HepG2 (cell line): Measurements from ENCODE around the gene TNFRSF11A. TPM values are rescaled to one million over a fixed set of nuclear protein-coding genes. Genes with fewer than 3 reads are reported as not detected.
A peak's percentile ranks its signal among the peaks of the same experiment; 100 is the strongest.

Experiments
- ATAC-seq: fragments of 200-7000 bp; cut with Tn5 transposase; 3 replicates; pipeline ENCODE4 v1.9.1; 2020; ENCODE audit warnings: mild to moderate bottlenecking, moderate library complexity
- Bru-seq: library from RNA; stranded (reverse); fragments of 400-500 nt; gene quantifications from one replicate; lab custom pipeline; 2021; lab: Mats Ljungman, UMichigan
- BruChase-seq, 2 experiments: library from RNA; stranded (reverse); fragments of 400-500 nt; gene quantifications; one replicate each; lab custom pipeline; 2021; lab: Mats Ljungman, UMichigan
- BruUV-seq: library from RNA; stranded (reverse); fragments of 400-500 nt; replicated peaks from 2 replicates; lab custom pipeline; 2021; lab: Mats Ljungman, UMichigan
- CTCF ChIA-PET: fragments of 300-600 bp; formaldehyde crosslinking; extraction: SDS; loops from one replicate; lab custom pipeline; 2021; ENCODE audit warnings: low total read pairs, inconsistent platforms, low intra/inter-chr PET ratio; lab: Yijun Ruan, JAX
- POLR2A ChIA-PET: fragments of 350-600 bp; sonication (Branson Sonifier 250); formaldehyde crosslinking; loops from one replicate; lab custom pipeline; 2020; ENCODE audit warnings: antibody characterized with exemption, inconsistent platforms; lab: Yijun Ruan, JAX
- DNase-seq: peaks from one replicate; pipeline ENCODE4 v3.0.0-alpha.2; 2015; ENCODE audit warnings: low spot score
- FAIRE-seq: peaks from 3 replicates; lab custom pipeline; 2011; peaks lifted over from hg19 to GRCh38; lab: Jason Lieb, UNC
- H2AFZ ChIP-seq: one replicate; pipeline ENCODE4 v1.6.1; 2011; ENCODE audit warnings: low read length, inconsistent platforms
- H3K27ac ChIP-seq: fragments of 300-600 bp; 3 replicates; pipeline ENCODE4 v1.8.0; 2011; ENCODE audit warnings: mixed run types, mild to moderate bottlenecking, mixed read lengths, low read length, inconsistent platforms; ENCODE audit not compliant: insufficient read depth; ENCODE audit errors: extremely low read length
- H3K27me3 ChIP-seq, 2 experiments: fragments of 200-600 bp in 1 of 2; 2 replicates in 1 of 2; 3 replicates in 1 of 2; pipeline versions ENCODE4 v1.6.0 to v1.8.0; 2011; ENCODE audit warnings: low read length in 2 of 2, mild to moderate bottlenecking in 2 of 2, moderate library complexity in 2 of 2, inconsistent platforms in 1 of 2; ENCODE audit not compliant: insufficient read depth in 2 of 2, control insufficient read depth in 1 of 2
- H3K36me3 ChIP-seq, 2 experiments: fragments of 200-600 bp in 1 of 2; replicated peaks in 1 of 2; 2 replicates in 1 of 2; 3 replicates in 1 of 2; pipeline versions ENCODE4 v1.5.1 to v1.8.0; 2011; ENCODE audit warnings: low read length in 2 of 2, inconsistent platforms in 1 of 2; ENCODE audit not compliant: insufficient read depth in 2 of 2, control insufficient read depth in 1 of 2
- H3K4me1 ChIP-seq: 2 replicates; pipeline ENCODE4 v1.5.1; 2012; ENCODE audit warnings: low read length, inconsistent platforms; ENCODE audit not compliant: insufficient read depth
- H3K4me2 ChIP-seq: 2 replicates; pipeline ENCODE4 v1.6.0; 2011; ENCODE audit warnings: low read depth, low read length, inconsistent platforms
- H3K4me3 ChIP-seq, 3 experiments: fragments of 200-600 bp in 1 of 3; sonication (generic), shearing (Covaris generic) in 1 of 3; replicated peaks in 1 of 3; 2 replicates each; pipeline ENCODE4 v1.5.1; 2011 to 2016; ENCODE audit warnings: low read length in 3 of 3, inconsistent platforms in 2 of 3, low read depth in 2 of 3, mild to moderate bottlenecking in 2 of 3, control low read depth in 1 of 3, mixed read lengths in 1 of 3; ENCODE audit not compliant: insufficient read depth in 1 of 3
- H3K79me2 ChIP-seq: one replicate; pipeline ENCODE4 v1.6.1; 2011; ENCODE audit warnings: low read length, inconsistent platforms; ENCODE audit not compliant: insufficient read depth
- H3K9ac ChIP-seq: 2 replicates; pipeline ENCODE4 v1.6.0; 2011; ENCODE audit warnings: mild to moderate bottlenecking, low read depth, low read length, inconsistent platforms; ENCODE audit not compliant: insufficient read depth
- H3K9me3 ChIP-seq: 2 replicates; pipeline ENCODE4 v1.5.1; 2012; ENCODE audit warnings: mild to moderate bottlenecking, low read length
- H4K20me1 ChIP-seq: 2 replicates; pipeline ENCODE4 v1.6.0; 2011; ENCODE audit warnings: inconsistent platforms, mild to moderate bottlenecking, low read length, moderate library complexity; ENCODE audit not compliant: insufficient read depth
- CTCF ChIP-seq: sonication (generic); formaldehyde crosslinking; IDR thresholded peaks from 2 replicates; pipeline ENCODE4 v1.5.0; 2020; ENCODE audit warnings: mild to moderate bottlenecking, missing genetic modification reagents, moderate library complexity
- GABPB1 ChIP-seq: IDR thresholded peaks from 2 replicates; pipeline ENCODE4 v1.6.1; 2016; ENCODE audit warnings: mild to moderate bottlenecking, missing genetic modification reagents, moderate library complexity, missing compliant biosample characterization
- MAZ ChIP-seq, 2 experiments: sonication (generic) in 1 of 2; formaldehyde crosslinking in 1 of 2; IDR thresholded peaks; 2 replicates each; pipeline versions ENCODE4 v1.5.0 to v1.6.1; 2012 to 2020; ENCODE audit warnings: low read depth in 2 of 2, mild to moderate bottlenecking in 2 of 2, borderline replicate concordance in 1 of 2, improper control_type of control experiment in 1 of 2, low read length in 1 of 2, missing genetic modification reagents in 1 of 2, moderate library complexity in 1 of 2
- MLXIP ChIP-seq: sonication (generic); formaldehyde crosslinking; IDR thresholded peaks from 2 replicates; pipeline ENCODE4 v1.9.0; 2021; ENCODE audit warnings: missing genetic modification reagents, borderline replicate concordance
- TFDP1 ChIP-seq: IDR thresholded peaks from 2 replicates; pipeline ENCODE4 v1.6.1; 2016; ENCODE audit warnings: missing compliant biosample characterization, missing genetic modification reagents, borderline replicate concordance
- ZNF430 ChIP-seq: sonication (generic); formaldehyde crosslinking; IDR thresholded peaks from 2 replicates; pipeline ENCODE4 v1.9.0; 2021; ENCODE audit warnings: mild to moderate bottlenecking, missing genetic modification reagents
- ZNF484 ChIP-seq: sonication (generic); formaldehyde crosslinking; IDR thresholded peaks from 2 replicates; pipeline ENCODE4 v1.5.1; 2020; ENCODE audit warnings: mild to moderate bottlenecking, low read depth, missing genetic modification reagents, borderline replicate concordance
- WGBS: methylation state at CpG from one replicate; pipeline ENCODE4 v1.1.6; 2017; ENCODE audit warnings: low lambda C conversion rate; 5-methylcytosine and 5-hydroxymethylcytosine counted together
- in situ Hi-C: cut with HindIII; loops from 2 replicates; pipeline ENCODE4 v1.10.0; 2017; ENCODE audit warnings: low pct_unique_long_range_greater_than_20kb; ENCODE audit not compliant: extremely low pct_ligation_motif_present
- intact Hi-C: fragments of 100-400 bp; cut with micrococcal nuclease; formaldehyde crosslinking; loops from one replicate; pipeline ENCODE4 v1.10.0; 2022; ENCODE audit not compliant: unreplicated experiment
- long read RNA-seq, 2 experiments: library from RNA in 1 of 2; library from polyadenylated mRNA in 1 of 2; stranded (forward) in 1 of 2; unstranded in 1 of 2; transcript quantifications; one replicate each; pipeline ENCODE4 v2.0.0, GENCODE V29; 2019 to 2022
- polyA minus RNA-seq, 3 experiments: library from RNA; depleted of rRNA, polyadenylated mRNA; stranded (reverse); fragments of >200 nt; gene quantifications; 2 replicates each; pipeline ENCODE4 v1.2.3, GENCODE V29; 2011; ENCODE audit warnings: low replicate concordance in 1 of 3
- polyA plus RNA-seq, 8 experiments: library from polyadenylated mRNA; depleted of rRNA in 3 of 8; stranded (reverse) in 7 of 8; unstranded in 1 of 8; fragments of >200 nt; fragmentation: Illumina TruSeq in 4 of 8; extraction: Trizol in 4 of 8; gene quantifications; 2 replicates each; pipeline versions ENCODE4 v1.2.1 to v1.2.3, GENCODE V29; 2011 to 2016; ENCODE audit warnings: low read depth in 4 of 8, missing spikeins in 1 of 8, mixed read lengths in 1 of 8; ENCODE audit not compliant: insufficient read depth in 1 of 8
- total RNA-seq, 5 experiments: library from RNA; depleted of rRNA; stranded (reverse); fragments of >200 nt; fragmentation: Illumina TruSeq; extraction: Trizol; gene quantifications; 2 replicates each; pipeline ENCODE4 v1.2.3, GENCODE V29; 2016; ENCODE audit warnings: low read depth in 1 of 5

Gene TNFRSF11A
- total RNA-seq (2016; rRNA removed; fragmentation: Illumina TruSeq; extraction: Trizol) (3.6 and 4.6 TPM in 2 replicates), polyA plus RNA-seq (2011; rRNA removed) (6.4 and 8.2 TPM in 2 replicates), polyA minus RNA-seq (2011; rRNA and poly(A)+ RNA removed; ENCODE audit: low replicate concordance) (6.1 and 14.1 TPM in 2 replicates), Bru-seq, nascent RNA (percentile 54 among the genes with signal in this experiment), BruChase-seq, experiment 1, labeled RNA remaining after a 6-hour chase (percentile 61 among the genes with signal in this experiment), BruChase-seq, experiment 2, labeled RNA remaining after a 2-hour chase (percentile 61 among the genes with signal in this experiment)
- 2.4 and 4.4 TPM in 2 replicates for total RNA-seq (2016; cell fraction: cytosol; rRNA removed; fragmentation: Illumina TruSeq; extraction: Trizol; ENCODE audit: low read depth)
- 4.2 and 4.6 TPM in 2 replicates for total RNA-seq (2016; cell fraction: insoluble cytoplasmic fraction; rRNA removed; fragmentation: Illumina TruSeq; extraction: Trizol)
- total RNA-seq (2016; cell fraction: membrane; rRNA removed; fragmentation: Illumina TruSeq; extraction: Trizol): 2.7 and 3.6 TPM in 2 replicates
- 7.2 and 7.4 TPM in 2 replicates for total RNA-seq (2016; cell fraction: nucleus; rRNA removed; fragmentation: Illumina TruSeq; extraction: Trizol)
- 5.6 and 6.7 TPM in 2 replicates for polyA plus RNA-seq (2011; cell fraction: cytosol; rRNA removed)
- polyA plus RNA-seq (2011; cell fraction: nucleus; rRNA removed): 8.3 and 10.7 TPM in 2 replicates
- polyA plus RNA-seq (2012): 1.2 and 2.9 TPM in 2 replicates
- polyA plus RNA-seq (2016; cell fraction: cytosol; fragmentation: Illumina TruSeq; extraction: Trizol; ENCODE audit: low read depth): 1.3 and 2.0 TPM in 2 replicates
- 2.5 and 2.7 TPM in 2 replicates for polyA plus RNA-seq (2016; cell fraction: insoluble cytoplasmic fraction; fragmentation: Illumina TruSeq; extraction: Trizol; ENCODE audit: low read depth)
- polyA plus RNA-seq (2016; cell fraction: membrane; fragmentation: Illumina TruSeq; extraction: Trizol; ENCODE audit: low read depth): 2.9 and 3.0 TPM in 2 replicates
- polyA plus RNA-seq (2016; cell fraction: nucleus; fragmentation: Illumina TruSeq; extraction: Trizol; ENCODE audit: insufficient read depth, low read depth): 12.9 and 13.2 TPM in 2 replicates
- polyA minus RNA-seq (2011; cell fraction: cytosol; rRNA and poly(A)+ RNA removed): 6.1 and 7.0 TPM in 2 replicates
- polyA minus RNA-seq (2011; cell fraction: nucleus; rRNA and poly(A)+ RNA removed): 8.5 and 10.9 TPM in 2 replicates
- long read RNA-seq, experiment 1, partial matches to known transcripts: 0 of 3 reads
- long read RNA-seq, experiment 1, other reads (novel, unspliced or antisense): 3 of 3 reads
- long read RNA-seq, experiment 2, full-length matches to known transcripts: 2 of 12 reads
- long read RNA-seq, experiment 2, partial matches to known transcripts: 0 of 12 reads
- long read RNA-seq, experiment 2, other reads (novel, unspliced or antisense): 10 of 12 reads

- peak within 1 kb of the TSS; percentile 52 for H3K9ac ChIP-seq
- intact Hi-C loops (loop anchor here (1.0 to 2.0 kb wide), 2 partner anchors 76 to 259 kb away; no protein-coding TSS in a partner anchor), in situ Hi-C loops (loop anchor here (10.0 kb wide), 1 partner anchor 70 kb away; no protein-coding TSS in a partner anchor)
- H2AFZ ChIP-seq: peak within 1 kb of the TSS; percentile 7
- H3K4me1 ChIP-seq: peaks cover 66% of the 10 kb centered on the region
- FAIRE-seq: no peak
- H3K36me3 ChIP-seq: no peaks in the 10 kb centered on the region
- H3K4me2 ChIP-seq: peak within 1 kb of the TSS; percentile 91
- H3K4me3 ChIP-seq: peak within 1 kb of the TSS; percentile 67 to 90 (median 79)
- no peak within 1 kb of the TSS for H3K27ac ChIP-seq
- CTCF ChIA-PET: interaction anchor here (1.3 to 1.4 kb wide), 2 partner anchors 75 to 259 kb away, joined by 4 to 5 read pairs; no protein-coding TSS in a partner anchor
- H4K20me1 ChIP-seq: no peaks in the 10 kb centered on the region
- peak; percentile 91 for ATAC-seq
- no TSS peak for BruUV-seq
- peaks cover 0 to 7% of the 10 kb centered on the region in 2 experiments; a peak in 2 of 5 replicates for H3K27me3 ChIP-seq
- 0% methylated on average over 17 of the region's 99 CpGs for WGBS
- H3K9me3 ChIP-seq: no peaks in the 10 kb centered on the region
- H3K79me2 ChIP-seq: peaks cover 14% of the 10 kb centered on the region
- POLR2A ChIA-PET: interaction anchor here (1.0 kb wide), 1 partner anchor 100 kb away, joined by 3 read pairs; no protein-coding TSS in a partner anchor
- no peak for DNase-seq
- 0 out of 2 replicates have a peak, but pooled peaks have one; percentile 35 for TF ChIP-seq ZNF430 (CRISPR knock-in tag)
- TF ChIP-seq TFDP1 (CRISPR knock-in tag): peak; percentile 30; the same call in 1 of the 2 replicates
- peak; percentile 53 for TF ChIP-seq CTCF
- TF ChIP-seq ZNF484 (CRISPR knock-in tag): 0 out of 2 replicates have a peak, but pooled peaks have one; percentile 37
- TF ChIP-seq MLXIP: no peak
- no peak for TF ChIP-seq MAZ (IDR thresholded peaks at IDR 0.05; ENCODE audit: borderline replicate concordance, low read depth, low read length)
- TF ChIP-seq MAZ (CRISPR knock-in tag; IDR thresholded peaks at IDR 0.05; ENCODE audit: low read depth): peak; percentile 20; the same call in 1 of the 2 replicates
- peak; percentile 34; the same call in 1 of the 2 replicates for TF ChIP-seq GABPB1 (CRISPR knock-in tag)
Measured at GRCh38 chr18:62324917-62325805, at the start of gene TNFRSF11A. Gene TNFRSF11A (plus strand): TSS chr18:62325310. CDS start chr18:62325353, 43 bp downstream.
